Measurements from ENCODE around the gene FBN1.

DNA sequence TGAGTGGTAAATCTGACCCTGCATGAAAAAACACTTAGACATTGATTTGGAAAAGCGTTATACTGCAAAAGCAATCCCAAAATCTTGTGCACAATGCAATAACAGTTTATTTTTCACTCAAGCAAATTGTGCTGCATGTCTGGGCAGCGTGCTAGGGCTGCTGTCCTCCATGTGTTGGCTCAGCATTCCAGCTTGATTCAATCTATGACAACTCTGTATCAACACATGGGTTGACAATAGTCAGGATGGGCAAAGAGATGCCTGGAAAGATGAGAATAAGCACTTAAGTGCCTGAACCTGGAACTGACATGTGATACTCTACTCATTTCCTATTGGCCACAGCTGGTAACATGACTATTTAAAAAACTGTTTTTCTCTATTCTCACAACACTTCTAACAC is 262.5 kb downstream of the FBN1 start:
- TF ChIP-seq CTCF (IDR thresholded peaks at IDR 0.05) = no peak
- no peak for TF ChIP-seq POLR2AphosphoS5 (IDR thresholded peaks at IDR 0.05)
